GM12892 (cell line): ENCODE measurements around the gene PDE6B. TPM values are rescaled to one million over a fixed set of nuclear protein-coding genes. Genes with fewer than 3 reads are reported as not detected.

Experiments used
- DNase-seq: peaks from one replicate; pipeline ENCODE4 v3.0.0; 2011; ENCODE audit not compliant: insufficient read length
- FAIRE-seq: peaks from 2 replicates; lab custom pipeline; 2011; peaks lifted over from hg19 to GRCh38; lab: Jason Lieb, UNC
- POLR2A ChIP-seq: IDR thresholded peaks from 2 replicates; pipeline ENCODE4 v1.6.1; 2011; ENCODE audit warnings: low read depth, low read length, control low read depth
- POLR2AphosphoS5 ChIP-seq: IDR thresholded peaks from 2 replicates; pipeline ENCODE4 v1.6.1; 2011; ENCODE audit warnings: low read depth, low read length, control low read depth
- TAF1 ChIP-seq: IDR thresholded peaks from 2 replicates; pipeline ENCODE4 v1.6.1; 2011; ENCODE audit warnings: low read depth, mild to moderate bottlenecking, control low read depth, low read length, borderline replicate concordance
- polyA plus RNA-seq: library from polyadenylated mRNA; unstranded; fragments of >200 nt; gene quantifications from one replicate; pipeline ENCODE4 v1.2.1, GENCODE V29; 2012; ENCODE audit warnings: missing spikeins, inconsistent platforms; ENCODE audit not compliant: missing spikeins

The PDE6B gene
- 1.0 TPM for polyA plus RNA-seq

DNA sequence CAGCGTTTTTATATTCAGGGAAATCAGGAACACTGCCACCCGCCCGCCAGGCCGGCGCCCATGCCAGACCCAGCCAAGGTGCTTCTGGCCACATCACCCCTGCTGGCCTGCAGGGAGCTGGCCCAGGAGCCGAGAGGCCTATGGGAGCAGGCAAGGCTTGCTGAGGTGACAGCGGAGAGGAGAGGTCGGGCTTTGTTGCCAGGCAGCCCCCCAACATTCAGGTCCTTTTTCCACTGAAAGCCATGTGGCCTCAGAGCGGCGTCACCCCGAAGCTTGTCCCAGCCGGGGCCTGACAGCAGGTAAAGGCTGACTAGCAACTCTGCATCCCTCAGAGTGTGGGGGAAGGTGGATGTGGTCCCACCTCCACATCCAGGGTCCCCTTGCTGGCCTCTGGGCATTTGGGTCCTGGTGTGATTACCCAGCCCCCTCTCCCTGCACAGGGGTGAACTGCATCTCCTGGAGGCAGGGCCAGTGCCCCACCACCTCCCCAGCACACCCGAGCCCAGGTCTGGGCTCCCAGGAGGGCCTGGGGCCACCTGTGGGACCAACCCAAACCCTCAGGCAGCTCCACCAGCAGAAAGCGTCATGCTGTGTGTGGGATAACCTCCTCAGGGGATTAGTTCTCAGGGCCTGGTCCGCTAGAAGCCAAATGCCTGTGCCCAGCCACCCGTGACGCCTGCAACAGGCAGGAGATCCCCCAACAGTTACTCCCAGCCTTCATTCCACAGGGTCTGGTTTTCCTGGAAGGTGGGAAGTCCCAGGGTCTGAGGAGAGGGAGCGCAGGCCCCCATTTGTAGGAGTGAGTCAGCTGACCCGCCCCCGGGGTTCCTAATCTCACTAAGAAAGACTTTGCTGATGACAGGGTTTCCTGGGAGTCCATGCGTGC lies at the start of gene PDE6B:
Gene PDE6B, plus strand, starts transcription at position 869 of the 886 bp plus-strand sequence. CDS start 54 bp downstream, outside the sequence.
- FAIRE-seq (no peak), DNase-seq (no peak)
- TF ChIP-seq POLR2A (no peak), TAF1 (no peak), POLR2AphosphoS5 (no peak)

DNA sequence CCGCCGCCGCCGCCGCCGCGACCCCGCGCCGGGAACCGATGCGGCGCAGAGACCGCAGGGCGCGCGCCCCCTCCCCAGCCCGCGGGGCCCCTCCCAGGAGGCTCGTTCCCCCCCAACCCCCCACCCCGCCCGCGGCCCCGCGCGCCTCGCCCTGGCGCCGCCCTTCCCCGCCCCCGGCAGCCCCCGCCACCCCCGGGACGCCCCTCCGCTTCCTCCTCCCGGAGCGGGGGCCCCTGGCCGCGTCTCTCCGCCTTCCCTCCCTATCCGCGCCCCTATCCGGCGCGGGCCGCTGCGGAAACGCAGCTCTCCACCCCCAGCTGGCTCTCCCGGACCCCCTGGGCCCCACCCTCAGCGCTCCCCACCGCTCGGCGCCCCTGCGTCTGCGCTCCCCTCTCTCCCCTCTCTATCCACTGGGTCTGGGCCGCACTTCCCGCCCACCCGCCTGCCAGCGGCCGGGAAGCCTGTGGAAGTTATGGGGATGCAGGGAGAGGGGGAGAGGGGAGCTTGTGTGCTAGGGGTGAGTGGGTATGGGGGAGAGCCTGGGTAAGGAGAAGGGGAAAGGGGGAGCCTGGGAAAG lies 49.0 kb upstream of the PDE6B start, which contains the start of gene TMEM271:
Gene TMEM271, minus strand, starts transcription at position 51 of the 577 bp plus-strand sequence. CDS start 233 bp downstream, outside the sequence.
- TF ChIP-seq TAF1 (no peak), POLR2AphosphoS5 (no peak), POLR2A (no peak)
- DNase-seq: no peak
- FAIRE-seq: no peak

DNA sequence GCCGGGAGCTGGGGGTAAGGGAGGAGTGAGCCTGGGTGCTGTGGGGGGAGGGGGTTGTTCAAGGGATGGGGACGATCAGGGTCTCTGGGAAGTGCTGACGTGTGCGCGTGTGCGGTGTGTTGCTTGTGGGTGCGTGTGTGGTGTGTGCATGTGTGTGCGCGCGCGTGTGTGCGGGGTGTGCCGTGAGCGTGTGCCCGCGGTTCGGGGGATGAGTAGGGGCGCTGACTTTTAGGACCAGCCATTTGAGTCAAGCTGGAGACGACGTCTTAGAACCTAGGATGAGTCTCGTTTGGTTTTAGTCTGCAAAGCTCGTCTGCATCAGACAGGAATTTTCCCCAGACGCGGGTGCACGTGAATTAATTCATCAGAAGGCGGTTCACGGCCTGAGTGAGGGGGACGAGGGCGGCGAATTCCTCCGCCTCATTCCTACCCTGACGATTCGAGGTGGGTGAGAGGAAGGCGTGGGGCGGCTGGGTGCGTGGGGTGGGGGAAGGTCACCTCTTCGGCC lies 48.3 kb upstream of the PDE6B start:
- no peak for FAIRE-seq
- DNase-seq: no peak
- TF ChIP-seq TAF1: no peak
- no peak for TF ChIP-seq POLR2A
- no peak for TF ChIP-seq POLR2AphosphoS5

DNA sequence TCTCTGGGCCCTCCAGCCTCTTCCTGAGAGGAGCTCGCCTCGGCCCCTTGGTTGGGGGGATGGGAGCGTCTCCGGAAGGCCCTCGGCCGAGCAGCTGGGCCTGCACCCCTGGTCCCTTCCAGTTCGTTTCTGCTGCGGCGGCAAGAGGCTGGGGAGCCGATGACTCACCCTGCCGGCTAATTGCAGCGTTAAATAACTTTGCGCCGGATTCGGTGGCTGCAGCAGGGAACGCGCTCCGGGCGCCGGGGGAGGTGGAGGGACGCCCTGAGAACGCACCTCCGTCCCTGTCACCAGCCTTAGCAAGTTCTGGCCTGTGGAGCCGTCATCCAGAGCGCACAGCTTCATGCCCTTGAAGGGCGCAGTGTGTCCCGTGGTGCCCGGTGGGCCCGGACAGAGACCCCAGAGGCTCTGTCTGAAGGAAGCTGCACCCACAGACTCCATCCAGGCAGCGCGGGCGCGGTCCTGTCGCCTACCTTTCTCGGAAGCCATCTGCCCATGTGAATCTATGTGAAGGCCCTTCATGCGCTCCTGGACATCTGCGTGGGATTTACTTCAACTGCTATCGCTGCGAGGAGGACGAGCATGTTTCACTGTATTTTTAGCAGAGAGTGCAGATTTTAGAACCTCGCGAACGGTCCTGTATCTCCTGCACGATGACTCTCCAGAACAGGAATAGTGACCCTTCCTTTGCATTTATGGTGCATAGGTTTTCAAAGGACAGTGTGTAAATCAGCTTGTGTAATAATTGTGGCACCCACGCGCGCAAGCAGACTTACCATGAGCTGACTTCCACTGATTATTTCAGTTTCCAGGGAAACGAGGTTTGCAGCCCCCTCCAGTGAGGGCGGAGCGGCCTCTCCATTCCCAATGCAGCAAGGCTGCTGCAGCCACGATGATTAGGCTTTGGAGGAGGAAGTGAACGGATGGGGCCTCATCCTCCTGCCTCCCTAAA lies 47.6 kb upstream of the PDE6B start:
- FAIRE-seq (no peak), DNase-seq (no peak)
- TF ChIP-seq POLR2A (no peak), TAF1 (no peak), POLR2AphosphoS5 (no peak)

DNA sequence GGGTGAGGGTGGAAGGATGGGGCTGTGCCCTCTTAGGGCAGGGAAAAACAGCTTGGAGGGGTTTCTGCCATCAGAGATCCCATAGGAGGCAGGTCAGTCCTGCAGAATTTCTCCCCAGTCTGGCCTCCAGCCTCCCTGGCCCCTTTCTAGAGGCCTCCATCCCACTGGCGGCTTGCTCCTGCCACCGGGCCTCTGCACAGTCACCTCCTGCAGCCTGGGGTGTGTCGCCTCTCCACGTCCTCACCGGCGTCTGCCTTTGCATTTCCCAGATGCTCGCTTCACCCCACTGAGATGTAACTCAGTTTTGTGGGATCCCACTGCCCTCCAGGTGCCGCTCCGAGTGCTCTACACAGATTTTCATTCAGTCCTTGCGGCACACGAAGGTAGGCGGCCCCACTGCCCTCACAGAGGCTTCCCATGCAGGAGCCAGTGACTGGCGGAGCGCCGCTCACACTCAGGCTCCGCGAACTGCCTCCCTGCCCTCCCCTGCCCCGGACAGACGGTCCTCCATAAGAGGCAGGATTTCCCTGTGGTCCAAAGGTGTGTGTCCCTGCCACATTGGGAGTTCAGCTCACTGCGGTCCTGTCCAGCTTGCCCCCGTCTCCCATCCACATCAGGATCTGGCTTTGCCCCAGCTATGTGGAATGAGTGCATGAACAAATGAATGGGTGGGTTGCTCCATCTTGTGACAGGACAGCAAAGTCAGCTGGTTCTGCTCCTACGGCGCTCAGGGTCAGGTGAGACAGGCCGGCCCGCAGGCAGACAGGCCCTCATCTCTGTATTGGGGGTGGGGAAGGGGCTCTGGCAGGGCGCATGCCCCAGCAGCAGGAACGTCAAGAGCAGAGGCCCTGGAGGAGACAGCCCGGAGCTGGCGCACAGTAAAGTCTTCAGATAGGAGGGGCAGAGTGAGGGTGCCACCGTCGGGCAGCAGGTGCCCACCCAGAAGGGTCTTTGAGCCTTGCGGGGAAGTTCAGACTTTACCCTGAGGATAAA lies 46.6 kb upstream of the PDE6B start:
- DNase-seq (no peak), FAIRE-seq (no peak)
- no peak for TF ChIP-seq TAF1
- no peak for TF ChIP-seq POLR2A
- TF ChIP-seq POLR2AphosphoS5: no peak

DNA sequence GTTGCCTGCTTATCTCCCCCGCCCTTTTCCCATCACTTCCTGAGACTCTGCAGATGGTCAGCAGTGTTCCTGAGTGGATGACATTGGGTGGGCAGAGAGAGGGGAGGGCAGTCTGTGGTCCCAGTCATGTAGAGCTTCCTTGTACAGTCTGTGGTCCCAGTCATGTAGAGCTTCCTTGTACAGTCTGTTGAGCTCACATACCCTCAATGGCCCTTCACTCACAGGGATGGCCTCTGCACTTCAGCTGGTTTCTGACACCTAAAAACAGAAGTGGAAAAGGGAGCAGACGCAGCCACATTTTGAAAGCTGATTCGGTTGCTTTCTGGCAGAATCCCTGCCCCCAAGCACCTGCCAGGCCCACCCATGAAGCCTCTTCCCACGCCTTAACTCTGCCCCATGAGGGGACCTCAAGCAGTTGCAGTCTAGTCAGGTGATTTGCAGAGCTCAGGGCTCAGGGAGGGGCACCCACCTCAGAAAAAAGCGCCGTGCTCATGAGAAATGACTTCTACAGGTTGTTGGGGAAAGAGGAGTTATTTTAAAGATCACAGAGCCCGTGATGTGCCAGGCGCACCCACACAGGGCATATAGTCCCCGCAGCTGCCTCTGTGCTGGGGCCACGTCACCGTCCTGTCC lies 45.7 kb upstream of the PDE6B start:
- DNase-seq (no peak), FAIRE-seq (no peak)

DNA sequence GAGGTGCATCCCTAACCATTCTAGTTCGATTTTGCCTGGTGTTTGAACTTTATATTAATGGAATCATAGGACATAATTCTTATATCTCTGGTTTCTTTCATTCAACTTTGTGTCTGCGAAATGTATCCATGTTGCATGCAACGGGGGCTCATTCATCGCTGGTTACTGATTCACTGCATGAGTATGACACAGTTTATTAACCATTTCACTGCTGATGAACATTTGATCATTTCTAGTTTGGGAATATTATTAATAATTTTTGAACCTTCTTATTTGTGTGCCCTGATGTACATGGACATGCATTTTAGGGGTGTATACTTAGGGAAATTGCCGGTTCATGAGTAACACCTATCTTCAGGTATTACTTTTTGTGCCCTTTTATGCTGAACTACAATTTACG lies 44.2 kb upstream of the PDE6B start:
- FAIRE-seq (no peak), DNase-seq (no peak)
- no peak for TF ChIP-seq POLR2A
- TF ChIP-seq TAF1: no peak
- TF ChIP-seq POLR2AphosphoS5: no peak

More for the DNA sequence above, 45.7 kb upstream of the PDE6B start:
- no peak for TF ChIP-seq TAF1
- no peak for TF ChIP-seq POLR2AphosphoS5
- no peak for TF ChIP-seq POLR2A

DNA sequence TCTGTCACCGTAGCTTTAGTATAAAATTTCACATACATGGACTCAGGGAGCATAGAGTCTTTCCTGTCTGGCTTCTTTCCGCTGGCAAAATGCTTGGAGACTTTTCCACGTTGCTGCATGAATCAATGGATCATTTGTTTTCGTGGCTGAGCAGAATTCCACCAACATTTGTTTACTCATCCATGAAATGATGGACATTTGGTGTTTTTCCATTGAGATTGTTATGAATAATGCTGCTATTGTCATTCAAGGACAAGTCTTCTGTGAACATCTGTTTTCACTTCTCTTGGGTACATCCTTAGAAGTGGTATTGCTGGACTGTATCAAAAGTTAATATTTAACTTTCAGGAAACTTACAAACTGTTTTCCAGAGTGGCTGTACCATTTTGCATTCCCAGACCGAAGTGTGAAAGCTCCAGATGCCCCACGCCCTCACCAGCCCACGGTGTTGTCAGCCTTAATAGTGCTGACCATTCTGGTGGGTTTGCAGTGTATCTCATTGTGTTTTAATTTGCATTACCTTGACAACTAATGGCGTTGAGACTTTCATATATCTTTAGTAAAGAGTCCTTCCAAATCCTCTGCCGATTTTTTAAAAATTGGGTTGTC lies 43.5 kb upstream of the PDE6B start:
- FAIRE-seq (no peak), DNase-seq (no peak)
- TF ChIP-seq TAF1 (no peak), POLR2AphosphoS5 (no peak), POLR2A (no peak)

DNA sequence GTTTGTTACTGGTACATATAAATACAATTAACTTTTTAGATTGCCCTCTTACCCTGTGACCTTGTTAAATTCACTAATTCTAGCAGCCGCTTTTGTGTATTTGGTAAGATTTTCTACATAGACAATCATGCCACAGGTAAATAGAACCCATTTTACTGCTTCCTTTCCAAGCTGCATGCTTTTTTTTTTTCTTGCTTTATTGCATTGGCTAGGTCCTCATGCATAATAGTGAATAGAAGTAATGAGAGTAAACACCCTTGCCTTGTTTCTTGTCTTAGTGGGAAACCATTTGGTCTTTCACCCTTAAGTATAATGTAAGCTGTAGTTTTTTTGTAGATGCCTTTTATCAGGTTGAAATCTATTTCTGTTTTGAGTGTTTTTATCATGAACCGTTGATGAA lies 41.6 kb upstream of the PDE6B start:
- FAIRE-seq (no peak), DNase-seq (no peak)
- TF ChIP-seq POLR2AphosphoS5 (no peak), TAF1 (no peak), POLR2A (no peak)
